Mesenchymal stem cell (in vitro differentiated cells and primary cell): Measurements from ENCODE around the gene PLA2G2F.

Source experiments
- DNase-seq: peaks from one replicate; pipeline ENCODE4 v3.0.0-alpha.2; 2013
- H2AFZ ChIP-seq: one replicate; pipeline ENCODE4 v1.6.1; 2013; ENCODE audit warnings: low read depth, mild to moderate bottlenecking, control low read depth, inconsistent platforms, low read length, moderate library complexity
- H2AK5ac ChIP-seq: 2 replicates; pipeline ENCODE4 v1.6.1; 2013; ENCODE audit warnings: low read length, moderate library complexity, mild to moderate bottlenecking, inconsistent platforms; ENCODE audit not compliant: severe bottlenecking
- H2BK120ac ChIP-seq: one replicate; pipeline ENCODE4 v1.6.1; 2013; ENCODE audit warnings: low read depth, mild to moderate bottlenecking, inconsistent platforms, low read length, moderate library complexity
- H2BK12ac ChIP-seq, 2 experiments: one replicate each; pipeline ENCODE4 v1.6.1; 2013; ENCODE audit warnings: inconsistent platforms in 2 of 2, low read length in 2 of 2, mild to moderate bottlenecking in 2 of 2, moderate library complexity in 2 of 2, control low read depth in 1 of 2
- H2BK15ac ChIP-seq: one replicate; pipeline ENCODE4 v1.6.1; 2013; ENCODE audit warnings: mild to moderate bottlenecking, low read depth, inconsistent platforms; ENCODE audit not compliant: poor library complexity, severe bottlenecking
- H2BK5ac ChIP-seq: 2 replicates; pipeline ENCODE4 v1.6.1; 2013; ENCODE audit warnings: low read depth, mild to moderate bottlenecking, low read length, control low read depth, inconsistent platforms; ENCODE audit not compliant: poor library complexity, severe bottlenecking
- H3K14ac ChIP-seq, 2 experiments: one replicate each; pipeline ENCODE4 v1.6.1; 2013; ENCODE audit warnings: inconsistent platforms in 2 of 2, low read length in 2 of 2, control low read depth in 1 of 2, mild to moderate bottlenecking in 1 of 2, moderate library complexity in 1 of 2
- H3K18ac ChIP-seq, 2 experiments: one replicate each; pipeline ENCODE4 v1.6.1; 2013; ENCODE audit warnings: inconsistent platforms in 2 of 2, low read length in 2 of 2, control low read depth in 1 of 2, low read depth in 1 of 2, mild to moderate bottlenecking in 1 of 2
- H3K23ac ChIP-seq, 2 experiments: one replicate each; pipeline ENCODE4 v1.6.1; 2013; ENCODE audit warnings: inconsistent platforms in 2 of 2, low read length in 2 of 2, mild to moderate bottlenecking in 2 of 2, moderate library complexity in 2 of 2, control low read depth in 1 of 2
- H3K27ac ChIP-seq: 2 replicates; pipeline ENCODE4 v1.5.1; 2013; ENCODE audit warnings: mild to moderate bottlenecking, moderate library complexity, low read length, control low read depth, inconsistent platforms; ENCODE audit not compliant: poor library complexity, severe bottlenecking
- H3K27me3 ChIP-seq, 2 experiments: 2 replicates each; pipeline versions ENCODE4 v1.6.1 to v1.7.0; 2013; ENCODE audit warnings: low read length in 2 of 2, mild to moderate bottlenecking in 2 of 2, moderate library complexity in 2 of 2, control low read depth in 1 of 2, inconsistent platforms in 1 of 2; ENCODE audit not compliant: control insufficient read depth in 1 of 2, insufficient read depth in 1 of 2
- H3K36me3 ChIP-seq, 2 experiments: 2 replicates each; pipeline versions ENCODE4 v1.6.1 to v1.7.0; 2013; ENCODE audit warnings: low read length in 2 of 2, control low read depth in 1 of 2, inconsistent platforms in 1 of 2, low read depth in 1 of 2, mild to moderate bottlenecking in 1 of 2; ENCODE audit not compliant: insufficient read depth in 2 of 2, control insufficient read depth in 1 of 2
- H3K4ac ChIP-seq, 2 experiments: one replicate each; pipeline ENCODE4 v1.6.1; 2013; ENCODE audit warnings: inconsistent platforms in 2 of 2, low read length in 2 of 2, mild to moderate bottlenecking in 2 of 2, moderate library complexity in 2 of 2, control low read depth in 1 of 2, low read depth in 1 of 2
- H3K4me1 ChIP-seq: 2 replicates; pipeline ENCODE4 v1.6.1; 2013; ENCODE audit warnings: low read depth, low read length, control low read depth; ENCODE audit not compliant: control insufficient read depth, insufficient read depth
- H3K4me2 ChIP-seq: 2 replicates; pipeline ENCODE4 v1.6.1; 2013; ENCODE audit warnings: low read length, mild to moderate bottlenecking, inconsistent platforms; ENCODE audit not compliant: poor library complexity, severe bottlenecking
- H3K4me3 ChIP-seq, 2 experiments: 2 replicates each; pipeline versions ENCODE4 v1.5.1 to v1.7.0; 2013; ENCODE audit warnings: low read length in 2 of 2, mild to moderate bottlenecking in 2 of 2, control low read depth in 1 of 2, low read depth in 1 of 2; ENCODE audit not compliant: insufficient read depth in 1 of 2
- H3K79me1 ChIP-seq: replicated peaks from 2 replicates; pipeline ENCODE4 v1.6.1; 2013; ENCODE audit warnings: mild to moderate bottlenecking, control low read depth, low read length, inconsistent platforms; ENCODE audit not compliant: poor library complexity, severe bottlenecking
- H3K9ac ChIP-seq: 2 replicates; pipeline ENCODE4 v1.7.0; 2013; ENCODE audit warnings: mild to moderate bottlenecking, low read length, moderate library complexity
- H3K9me3 ChIP-seq: 2 replicates; pipeline ENCODE4 v1.7.0; 2013; ENCODE audit warnings: mild to moderate bottlenecking, low read length; ENCODE audit not compliant: control insufficient read depth
- H4K8ac ChIP-seq: one replicate; pipeline ENCODE4 v1.6.1; 2013; ENCODE audit warnings: inconsistent platforms, mild to moderate bottlenecking, low read length, moderate library complexity
- H4K91ac ChIP-seq: one replicate; pipeline ENCODE4 v1.6.1; 2013; ENCODE audit warnings: mild to moderate bottlenecking, low read length, inconsistent platforms
- WGBS: methylation state at CpG from one replicate; pipeline ENCODE4 v1.1.7; 2013; ENCODE audit warnings: mixed read lengths; 5-methylcytosine and 5-hydroxymethylcytosine counted together

The PLA2G2F gene

GRCh38 chr1:20192364-20192763 is 53.2 kb downstream of the PLA2G2F start:
- H3K4me1 ChIP-seq, result no peaks in the 10 kb centered on the region
- H2BK12ac ChIP-seq, result no peak overlapping the region
- no peak overlapping the region for H3K18ac ChIP-seq
- no peak overlapping the region for H2BK15ac ChIP-seq
- no peak overlapping the region for H3K23ac ChIP-seq
- H3K27me3 ChIP-seq, result peaks cover 43 to 57% of the 10 kb centered on the region in 2 experiments
- no peak overlapping the region for H2AFZ ChIP-seq
- WGBS, result 80% methylated on average over 5 of the region's 5 CpGs
- no peak overlapping the region for H3K4ac ChIP-seq
- H3K9ac ChIP-seq, result no peak overlapping the region
- H2BK120ac ChIP-seq, result no peak overlapping the region
- H3K27ac ChIP-seq, result no peak overlapping the region
- H4K91ac ChIP-seq, result no peak overlapping the region
- H2AK5ac ChIP-seq, result no peak overlapping the region
- H4K8ac ChIP-seq, result no peak overlapping the region
- H3K4me2 ChIP-seq, result no peak overlapping the region
- H3K4me3 ChIP-seq, result no peak overlapping the region
- H3K79me1 ChIP-seq, result no peaks in the 10 kb centered on the region
- no peaks in the 10 kb centered on the region for H3K9me3 ChIP-seq
- no peak overlapping the region for H3K14ac ChIP-seq
- DNase-seq, result peak; percentile 10
- H2BK5ac ChIP-seq, result no peak overlapping the region
- no peaks in the 10 kb centered on the region for H3K36me3 ChIP-seq

- Histone ChIP-seq H3K27me3 (peaks cover 37 to 52% of the 10 kb centered on the region in 2 experiments), H4K91ac (no peak overlapping the region), H3K4me3 (no peak overlapping the region), H3K27ac (no peak overlapping the region), H3K79me1 (no peaks in the 10 kb centered on the region), H4K8ac (no peak overlapping the region), H3K9me3 (no peaks in the 10 kb centered on the region), H3K4ac (no peak overlapping the region), H2AFZ (no peak overlapping the region), H3K4me1 (no peaks in the 10 kb centered on the region), H2BK12ac (no peak overlapping the region), H2AK5ac (no peak overlapping the region), H2BK15ac (no peak overlapping the region), H2BK5ac (no peak overlapping the region), H3K36me3 (no peaks in the 10 kb centered on the region), H3K18ac (no peak overlapping the region), H3K9ac (no peak overlapping the region), H3K23ac (no peak overlapping the region), H3K4me2 (no peak overlapping the region), H3K14ac (no peak overlapping the region), H2BK120ac (no peak overlapping the region)
- 92% methylated on average over 1 of the region's 1 CpG for WGBS
- DNase-seq, result no peak
Observed at GRCh38 chr1:20192871-20193411, 53.8 kb downstream of the PLA2G2F start.

GRCh38 chr1:20194224-20194623 is 55.1 kb downstream of the PLA2G2F start:
- Histone ChIP-seq H2BK120ac (no peak overlapping the region), H2AFZ (no peak overlapping the region), H3K4me2 (no peak overlapping the region), H3K18ac (no peak overlapping the region), H4K8ac (no peak overlapping the region), H2AK5ac (no peak overlapping the region), H3K27ac (no peak overlapping the region), H3K4ac (no peak overlapping the region), H3K23ac (no peak overlapping the region), H4K91ac (no peak overlapping the region), H3K36me3 (no peaks in the 10 kb centered on the region), H3K9ac (no peak overlapping the region), H2BK15ac (no peak overlapping the region), H3K4me1 (no peaks in the 10 kb centered on the region), H3K79me1 (no peaks in the 10 kb centered on the region), H2BK5ac (no peak overlapping the region), H3K9me3 (no peaks in the 10 kb centered on the region), H3K14ac (no peak overlapping the region), H3K27me3 (peaks cover 25 to 42% of the 10 kb centered on the region in 2 experiments), H3K4me3 (no peak overlapping the region), H2BK12ac (no peak overlapping the region)
- DNase-seq, result no peak
- WGBS, result 82% methylated on average over 2 of the region's 2 CpGs

GRCh38 chr1:20194757-20195461 is 55.8 kb downstream of the PLA2G2F start:
- H3K4ac ChIP-seq, result no peak overlapping the region
- peak; percentile 56 for DNase-seq
- 43% methylated on average over 15 of the region's 15 CpGs for WGBS

More at GRCh38 chr1:20194757-20195461, 55.8 kb downstream of the PLA2G2F start:
- no peak overlapping the region for H2BK5ac ChIP-seq
- H3K9me3 ChIP-seq, result no peaks in the 10 kb centered on the region
- H3K4me3 ChIP-seq, result peak overlapping the region in 1 of 2 experiments; percentile 40
- no peaks in the 10 kb centered on the region for H3K79me1 ChIP-seq
- H3K27me3 ChIP-seq, result peaks cover 23 to 42% of the 10 kb centered on the region in 2 experiments
- H3K4me1 ChIP-seq, result no peaks in the 10 kb centered on the region
- H2AK5ac ChIP-seq, result no peak overlapping the region
- no peak overlapping the region for H3K18ac ChIP-seq
- H2BK15ac ChIP-seq, result no peak overlapping the region
- H3K9ac ChIP-seq, result peak overlapping the region; percentile 62
- no peaks in the 10 kb centered on the region for H3K36me3 ChIP-seq
- no peak overlapping the region for H4K91ac ChIP-seq
- no peak overlapping the region for H2BK12ac ChIP-seq
- no peak overlapping the region for H2AFZ ChIP-seq
- H4K8ac ChIP-seq, result no peak overlapping the region
- H3K4me2 ChIP-seq, result no peak overlapping the region
- no peak overlapping the region for H2BK120ac ChIP-seq
- H3K14ac ChIP-seq, result no peak overlapping the region
- no peak overlapping the region for H3K23ac ChIP-seq
- H3K27ac ChIP-seq, result no peak overlapping the region
